Heart right ventricle (tissue), 16 donors: ENCODE data around the gene SLC35G4. TPM values are rescaled to one million over a fixed set of nuclear protein-coding genes. Genes with fewer than 3 reads are reported as not detected.

Source experiments
- ATAC-seq, 8 donors: fragments of 200-7000 bp; cut with Tn5 transposase; one replicate each; pipeline ENCODE4 v1.9.1; 2020; ENCODE audit warnings: mild to moderate bottlenecking in 8 of 8, moderate library complexity in 8 of 8, moderate number of reproducible peaks in 1 of 8
- DNase-seq, 2 donors: peaks; one replicate each; pipeline ENCODE4 v3.0.0-alpha.2; 2020
- H3K27ac ChIP-seq, 10 donors: fragments of 200-600 bp; sonication (generic) in 2 of 10; one replicate each; pipeline versions ENCODE4 v1.5.0 to v1.8.0; 2020 to 2022; ENCODE audit warnings: mild to moderate bottlenecking in 3 of 10
- H3K27me3 ChIP-seq, 7 donors: fragments of 200-600 bp; one replicate each; pipeline ENCODE4 v1.8.0; 2021 to 2022; ENCODE audit warnings: mild to moderate bottlenecking in 2 of 7
- H3K36me3 ChIP-seq, 9 donors: fragments of 200-600 bp; sonication (generic) in 1 of 9; one replicate each; pipeline versions ENCODE4 v1.5.0 to v1.8.0; 2020 to 2022; ENCODE audit warnings: mild to moderate bottlenecking in 2 of 9
- H3K4me1 ChIP-seq, 9 donors: fragments of 200-600 bp; sonication (generic) in 1 of 9; one replicate each; pipeline versions ENCODE4 v1.5.0 to v1.8.0; 2020 to 2022; ENCODE audit warnings: mild to moderate bottlenecking in 4 of 9
- H3K4me3 ChIP-seq, 10 donors: fragments of 200-600 bp; sonication (generic) in 2 of 10; one replicate each; pipeline versions ENCODE4 v1.5.0 to v1.8.0; 2020 to 2022; ENCODE audit warnings: mild to moderate bottlenecking in 7 of 10, moderate library complexity in 2 of 10
- H3K9me3 ChIP-seq, 11 donors: fragments of 200-600 bp in 10 of 11; sonication (generic) in 2 of 11; one replicate each; pipeline versions ENCODE4 v1.5.0 to v1.8.0; 2013 to 2022; ENCODE audit warnings: mild to moderate bottlenecking in 2 of 11, control low read depth in 1 of 11, moderate library complexity in 1 of 11
- CTCF ChIP-seq, 9 donors: fragments of 200-600 bp; sonication (generic) in 2 of 9; IDR thresholded peaks; one replicate each; pipeline versions ENCODE4 v1.5.0 to v1.8.0; 2021 to 2022; ENCODE audit warnings: antibody characterized with exemption in 9 of 9, mild to moderate bottlenecking in 5 of 9, moderate library complexity in 1 of 9
- WGBS, 2 donors: extraction: QIAGEN DNeasy Blood & Tissue Kit; methylation state at CpG; one replicate each; pipeline ENCODE4 v1.1.7; 2013; ENCODE audit warnings: inconsistent platforms in 1 of 2; 5-methylcytosine and 5-hydroxymethylcytosine counted together
- intact Hi-C, 10 donors: fragments of 100-400 bp; cut with DNase I; formaldehyde crosslinking; loops; one replicate each; pipeline versions ENCODE4 v1.11.1 to v1.14.2; 2022
- polyA plus RNA-seq, 2 donors: library from polyadenylated mRNA; stranded (reverse); fragments of 200-250 nt; gene quantifications; one replicate each; pipeline ENCODE4 v1.2.3, GENCODE V29; 2013
- total RNA-seq, 10 donors: library from RNA; stranded (reverse); fragmentation: NEBNext Ultra II Directional in 3 of 10; extraction: Animal tissue kit (Norgen Biotek cat#: 25700) in 3 of 10; gene quantifications; one replicate each; pipeline versions ENCODE4 v1.2.1 to v1.2.4, GENCODE V29; 2021 to 2023
- donor health status: Arrhythmogenic right ventricular cardiomyopathy.
- donor health status: ischemic (EF 13 %, LVEDD 7.1; RV severe dilation, severe dysfunction).
- donor health status: healthy with polysubstance abuse.
- donor health status: DM: no; HTN: yes; CAD: no.
- donor health status: DM: no; HTN: no; CAD: no.
- donor health status: ischemic (EF 25% LVEDD 6.9; RV normal size, moderate dysfunction).
- donor health status: ischemic (EF 25% LVEDD 5.7; RV mildly dilated, moderate dysfunction).
- donor health status: healthy.
- donor health status: DM: yes; HTN: yes; CAD: no.
- donor health status: Ischemic cardiomyopathy.
- donor health status: ischemic (EF 35%, LVEDD 5.7; RV mildly dilated, moderate dysfunction).
- donor health status: nonischemic (EF 11% LVEDD 7.7; RV severe dilation, severe dysfunction).
- donor health status: DM: yes; HTN: yes; CAD: no.
- donor health status: PGD.
- donor health status: ischemic (EF 29% LVEDD 5.4; RV normal size, mild dysfunction).
- donor health status: nonischemic (EF 23%, LVEDD 6.1; RV moderate dilation, normal function).

The SLC35G4 gene
- total and polyA plus RNA-seq, 12 donors = not detected

GRCh38 chr18:11577271-11578112, 31.9 kb upstream of the SLC35G4 start:
- Histone ChIP-seq H3K27ac (no peak overlapping the region), H3K27me3 (peaks cover 0 to 11% (median 0%) of the 10 kb centered on the region in 7 donors), H3K36me3 (no peaks in the 10 kb centered on the region), H3K9me3 (no peaks in the 10 kb centered on the region), H3K4me1 (no peaks in the 10 kb centered on the region), H3K4me3 (no peak overlapping the region)
- intact Hi-C loops = no loop called here
- DNase-seq = no peak
- WGBS, 2 donors = 47 to 50% methylated on average over 7 of the region's 7 CpGs
- TF ChIP-seq CTCF (IDR thresholded peaks at IDR 0.05) = no peak
- no peak for ATAC-seq

GRCh38 chr18:11578799-11579198, 30.6 kb upstream of the SLC35G4 start:
- H3K9me3 ChIP-seq = no peaks in the 10 kb centered on the region
- intact Hi-C loops = no loop called here
- TF ChIP-seq CTCF (IDR thresholded peaks at IDR 0.05) = no peak
- WGBS, 2 donors = 58 to 65% methylated on average over 3 of the region's 3 CpGs
- no peak overlapping the region for H3K27ac ChIP-seq
- no peaks in the 10 kb centered on the region for H3K36me3 ChIP-seq
- ATAC-seq (no peak), DNase-seq (no peak)
- H3K27me3 ChIP-seq = peaks cover 0 to 5% (median 0%) of the 10 kb centered on the region in 7 donors
- H3K4me3 ChIP-seq = no peak overlapping the region
- H3K4me1 ChIP-seq = no peaks in the 10 kb centered on the region

- 96 to 97% methylated on average over 15 of the region's 15 CpGs for WGBS, 2 donors
- TF ChIP-seq CTCF (IDR thresholded peaks at IDR 0.05) = no peak
Measured at GRCh38 chr18:11579916-11580315, 29.5 kb upstream of the SLC35G4 start.

GRCh38 chr18:11581286-11581685, 28.1 kb upstream of the SLC35G4 start:
- no peaks in the 10 kb centered on the region for H3K4me1 ChIP-seq
- H3K27me3 ChIP-seq = peaks cover 0 to 5% (median 0%) of the 10 kb centered on the region in 7 donors
- H3K9me3 ChIP-seq = no peaks in the 10 kb centered on the region
- H3K4me3 ChIP-seq = no peak overlapping the region
- no peak for ATAC-seq
- intact Hi-C loops = no loop called here
- DNase-seq = no peak
- no peak overlapping the region for H3K27ac ChIP-seq
- H3K36me3 ChIP-seq = no peaks in the 10 kb centered on the region
- no peak for TF ChIP-seq CTCF (IDR thresholded peaks at IDR 0.05)
- 85 to 91% methylated on average over 2 of the region's 2 CpGs for WGBS, 2 donors

More at GRCh38 chr18:11579916-11580315, 29.5 kb upstream of the SLC35G4 start:
- Histone ChIP-seq H3K36me3 (no peaks in the 10 kb centered on the region), H3K4me3 (no peak overlapping the region), H3K9me3 (no peaks in the 10 kb centered on the region), H3K4me1 (no peaks in the 10 kb centered on the region), H3K27ac (no peak overlapping the region), H3K27me3 (peaks cover 0 to 5% (median 0%) of the 10 kb centered on the region in 7 donors)
- intact Hi-C loops = no loop called here
- no peak for DNase-seq
- no peak for ATAC-seq
